HG03469 (cell line): Measurements from ENCODE around the gene CORO1C.

Experiments used
- ATAC-seq: cut with Tn5 transposase; IDR thresholded peaks from one replicate; pipeline ENCODE4 v1.9.1; 2021; ENCODE audit warnings: mild to moderate bottlenecking, moderate library complexity, moderate number of reproducible peaks; ENCODE audit not compliant: unreplicated experiment

Gene CORO1C

DNA sequence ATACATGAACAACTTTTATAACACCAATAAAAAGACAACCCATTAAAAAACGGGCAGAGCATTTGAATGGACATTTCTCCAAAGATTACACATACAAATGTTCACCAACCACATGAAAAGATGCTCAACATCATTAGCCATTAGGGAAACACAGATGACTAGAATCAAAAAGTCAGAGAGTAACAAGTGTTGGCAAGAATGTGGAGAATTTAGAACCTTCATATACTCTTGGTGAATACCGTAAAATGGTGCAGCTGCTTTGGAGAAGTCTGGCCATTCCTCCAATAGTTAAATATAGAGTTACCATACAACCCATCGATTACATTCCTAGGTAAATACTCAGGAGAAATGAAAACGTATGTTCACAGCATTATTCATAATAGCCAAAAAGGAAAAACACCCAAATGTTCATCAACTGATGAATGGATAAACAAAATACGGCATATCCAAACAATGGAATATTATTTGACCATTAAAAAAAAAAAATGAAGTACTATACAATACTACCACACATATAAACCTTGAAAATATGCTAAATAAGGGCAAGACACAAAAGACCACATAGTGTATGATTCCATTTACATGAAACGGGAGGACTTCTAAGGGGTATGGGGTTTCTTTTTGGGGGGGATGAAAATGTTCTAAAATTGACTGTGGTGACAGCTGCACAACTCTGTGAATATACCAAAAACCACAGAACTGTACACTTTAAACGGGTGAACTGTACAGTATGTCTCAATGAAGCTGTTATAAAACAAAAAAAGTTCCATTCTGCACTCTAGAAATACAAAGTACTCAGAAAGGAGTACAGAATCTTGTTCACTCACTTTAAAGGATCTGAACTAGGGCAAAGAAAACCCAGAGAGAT, 3.2 kb downstream of the CORO1C start:
- ATAC-seq = no peak

DNA sequence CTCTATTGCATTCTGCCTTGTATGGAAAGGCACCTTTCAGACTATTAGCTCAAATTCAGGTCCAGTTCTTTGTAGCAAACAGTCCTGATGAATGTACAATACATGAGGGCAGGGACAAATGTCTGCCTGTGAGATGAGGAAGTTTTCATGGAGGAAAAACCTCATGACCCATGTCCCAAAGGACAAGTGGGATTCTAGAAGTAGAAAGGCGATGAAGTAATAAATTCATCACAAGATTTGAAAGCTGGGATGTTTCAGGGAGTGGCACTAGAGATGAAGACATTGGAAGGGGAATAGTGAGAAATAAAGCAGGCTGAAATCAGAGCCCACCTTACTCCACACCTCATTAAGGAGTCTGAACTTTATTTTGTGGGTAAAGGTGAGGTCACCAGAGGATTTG, 4.2 kb downstream of the CORO1C start:
- no peak for ATAC-seq

DNA sequence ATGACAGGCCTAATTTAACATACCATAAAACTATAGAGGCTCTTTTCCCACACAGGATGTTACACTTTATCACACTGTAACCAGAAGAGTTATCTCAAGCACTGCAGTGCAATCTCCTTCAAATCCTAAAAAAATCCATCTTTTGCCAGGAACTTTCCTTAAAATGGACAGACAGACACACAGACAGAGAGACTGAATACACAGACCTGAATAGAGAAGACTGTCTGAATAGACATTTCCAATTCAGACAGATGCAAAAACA, 6.5 kb downstream of the CORO1C start:
- ATAC-seq = no peak

DNA sequence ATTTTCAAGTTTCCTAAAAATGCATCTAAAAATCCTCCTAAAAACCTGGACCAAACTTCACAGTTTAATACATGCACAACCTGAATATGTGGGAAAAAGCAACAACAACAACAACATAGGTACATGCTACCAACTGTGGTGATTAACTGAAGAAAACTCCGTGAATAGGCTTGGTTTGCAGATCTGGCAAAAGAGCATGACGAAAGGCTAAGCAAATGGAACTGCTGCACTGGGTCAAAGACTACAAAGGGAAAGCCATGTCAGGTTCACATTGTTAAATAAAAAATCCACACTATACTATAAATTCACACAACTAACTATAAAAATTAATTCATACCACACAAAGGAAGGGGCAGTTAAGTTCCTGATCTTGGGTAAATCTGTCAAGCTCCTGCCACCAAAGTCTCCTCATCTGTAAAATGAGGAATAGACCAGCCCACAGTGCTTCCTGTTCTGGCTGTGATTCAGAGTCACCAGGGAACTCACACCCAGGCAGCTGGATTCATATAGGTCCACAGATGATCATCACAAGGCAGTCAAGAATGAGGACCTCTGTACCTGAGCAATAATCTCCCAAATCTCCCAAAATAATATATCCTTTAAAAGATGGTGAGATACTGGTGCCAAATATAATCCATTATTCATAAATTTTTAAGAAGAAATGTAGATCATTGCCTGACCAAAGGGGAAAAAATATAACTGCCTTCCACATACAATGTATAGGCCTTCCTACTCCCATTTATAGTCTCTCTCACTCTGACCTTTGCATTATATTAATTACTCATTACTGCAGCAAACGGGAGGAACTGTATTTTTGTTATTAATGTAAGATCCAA, 7.0 kb downstream of the CORO1C start:
- no peak for ATAC-seq

DNA sequence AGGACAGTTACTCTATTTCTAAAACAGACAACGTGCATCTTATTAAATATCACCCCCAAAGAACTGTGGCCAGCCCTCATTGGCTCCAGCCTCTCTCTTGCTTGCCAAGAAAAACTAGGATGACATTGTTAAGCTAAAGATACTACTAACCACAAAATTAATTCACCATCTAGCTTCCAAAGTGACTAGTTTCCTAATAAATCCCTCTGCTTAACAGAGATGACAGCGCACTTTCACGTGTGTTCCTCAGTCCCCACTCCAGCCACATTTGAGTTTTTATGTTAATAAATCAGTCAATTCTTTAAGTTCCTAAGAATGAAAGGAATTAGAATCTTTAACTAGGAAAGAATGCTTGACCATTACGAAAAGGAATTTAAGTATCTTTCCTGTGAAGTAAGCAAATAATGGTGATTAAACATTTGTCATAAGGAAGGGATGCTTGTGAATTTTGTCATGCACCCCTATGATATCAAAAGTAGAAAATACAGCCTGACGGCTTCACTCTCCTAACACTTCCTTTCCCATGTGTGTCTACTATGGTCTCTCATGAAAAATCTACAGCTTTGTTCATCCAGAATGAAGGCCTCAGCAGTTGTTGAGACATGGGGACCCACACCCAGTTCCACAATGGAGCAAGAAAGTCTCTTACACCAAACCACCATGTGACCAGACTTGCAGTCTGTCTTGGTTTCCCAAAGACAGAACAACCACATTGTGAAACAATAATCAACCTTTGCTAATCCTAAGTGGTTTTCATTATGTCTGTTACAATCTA, 8.1 kb downstream of the CORO1C start:
- no peak for ATAC-seq

DNA sequence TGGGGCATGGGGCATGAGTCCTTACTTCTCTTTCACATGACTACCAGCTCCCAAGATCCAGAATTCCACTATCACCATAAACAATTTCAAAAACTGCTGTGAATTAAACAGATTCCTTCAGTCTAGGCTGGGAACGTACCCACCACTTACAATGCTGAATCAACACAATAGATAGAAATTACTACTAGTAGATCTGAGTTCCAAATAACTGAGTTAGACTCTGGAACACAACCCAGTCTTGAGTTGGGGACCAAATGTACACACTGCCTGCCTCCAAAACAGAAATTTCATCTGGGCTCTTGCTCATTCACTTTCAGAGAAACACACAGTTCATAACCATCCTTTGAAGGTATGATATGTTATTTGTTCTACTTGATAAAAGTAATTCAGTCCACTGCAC, 8.9 kb downstream of the CORO1C start:
- no peak for ATAC-seq

DNA sequence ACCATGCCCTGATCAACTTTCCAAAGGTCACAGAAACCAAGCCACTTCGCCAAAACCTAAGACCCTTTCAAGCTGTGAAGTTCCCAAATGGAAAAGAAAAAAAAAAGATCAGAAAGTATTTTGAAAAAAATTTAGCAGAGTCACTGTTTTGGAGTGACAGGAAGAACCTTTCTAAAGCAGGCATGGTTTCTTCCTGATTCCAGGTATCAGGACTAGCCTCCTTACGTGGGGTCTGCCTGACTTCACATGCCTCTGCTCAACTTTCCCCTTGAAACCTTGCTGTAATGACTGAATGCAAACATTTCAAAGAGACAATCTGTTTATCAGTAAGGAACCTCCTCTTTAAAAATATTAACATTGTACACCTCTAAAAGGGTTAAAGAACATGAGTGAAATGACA, 9.5 kb downstream of the CORO1C start:
- ATAC-seq = no peak

DNA sequence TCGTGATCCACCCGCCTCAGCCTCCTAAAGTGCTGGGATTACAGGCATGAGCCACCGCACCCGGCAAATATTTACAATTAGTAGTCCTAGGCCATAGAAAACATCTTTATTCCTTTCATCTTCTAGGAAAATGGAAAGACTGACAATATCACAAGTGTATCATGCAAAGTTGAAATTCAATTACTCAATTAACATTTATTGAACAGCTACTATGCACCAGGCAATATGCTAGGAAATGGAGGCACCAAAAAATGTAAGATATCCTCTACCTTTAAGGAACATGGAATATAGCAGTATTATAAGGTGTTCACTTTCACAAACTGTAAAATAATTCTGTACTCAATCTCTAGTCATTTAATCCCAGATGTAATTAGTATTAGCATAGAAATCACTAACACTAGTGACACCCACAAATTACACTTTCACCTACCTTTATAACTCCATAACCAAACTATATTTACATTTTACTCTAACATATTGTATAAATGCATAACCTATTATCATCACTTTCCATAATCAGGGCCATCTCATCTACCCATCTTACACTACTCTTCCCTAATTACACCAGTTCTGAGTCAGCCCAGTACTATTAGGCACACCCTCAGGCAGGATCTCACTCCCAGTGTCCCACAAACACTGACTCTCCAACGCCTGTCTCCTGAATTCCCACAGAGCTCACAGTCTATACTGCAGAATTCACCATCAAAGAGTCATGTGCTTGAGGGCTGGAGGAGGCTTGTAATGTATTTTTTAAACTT, 10.4 kb downstream of the CORO1C start:
- ATAC-seq = no peak

DNA sequence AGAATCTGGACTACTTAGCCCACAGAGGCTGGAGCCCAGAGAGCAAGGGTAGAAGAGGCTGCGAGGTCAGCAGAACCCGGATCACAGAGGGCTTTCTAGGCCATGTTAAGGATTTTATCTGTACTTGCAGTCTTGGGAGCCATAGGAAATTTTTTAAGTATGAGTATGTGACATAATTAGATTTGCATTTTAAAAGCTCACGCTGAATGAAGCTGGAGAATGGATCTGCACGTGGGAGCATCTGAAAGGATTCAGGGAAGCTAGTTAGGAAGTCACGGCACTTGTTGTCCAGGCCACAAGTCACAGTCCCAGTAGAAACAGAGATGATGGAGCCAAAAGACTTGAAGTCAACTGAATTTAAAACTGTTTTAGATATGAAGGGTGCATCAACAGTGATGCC, 14.1 kb downstream of the CORO1C start:
- no peak for ATAC-seq

DNA sequence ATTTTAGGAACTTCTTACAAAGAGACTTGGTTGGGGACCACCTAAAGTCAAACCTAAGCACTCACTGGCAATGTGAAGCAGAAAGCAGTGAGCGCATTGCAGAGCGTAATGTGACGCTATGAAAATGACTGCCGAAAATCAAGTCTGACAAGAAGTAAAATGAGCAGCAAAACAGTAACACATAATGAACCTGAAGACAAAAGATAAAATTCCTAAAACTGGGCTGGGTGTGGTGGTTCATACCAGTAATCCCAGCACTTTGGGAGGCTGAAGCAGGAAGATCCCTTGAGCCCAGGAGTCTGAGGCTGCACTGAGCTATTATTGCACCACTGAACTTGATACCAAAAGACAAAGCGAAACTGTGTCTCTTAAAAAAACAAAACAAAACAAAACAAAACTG, 16.5 kb downstream of the CORO1C start:
- ATAC-seq = no peak

DNA sequence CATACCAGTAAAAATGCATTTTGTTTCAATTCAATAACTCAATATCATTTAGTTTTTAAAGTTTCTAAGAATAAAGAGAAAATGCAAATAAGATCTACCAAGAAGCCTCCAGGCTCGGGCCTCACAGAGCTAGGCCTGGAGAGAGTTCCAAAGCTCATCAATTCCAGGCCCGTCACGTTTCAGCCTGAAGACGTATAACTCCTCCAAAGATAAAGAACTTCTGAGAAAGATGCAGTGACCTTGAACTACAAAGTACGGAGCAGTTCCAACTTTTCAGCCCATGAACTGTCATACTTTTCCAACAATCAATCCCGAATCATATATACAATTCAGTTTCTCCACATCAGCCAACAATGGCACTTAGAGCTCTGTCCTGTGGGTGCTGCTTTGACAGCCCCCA, 17.8 kb downstream of the CORO1C start:
- ATAC-seq = no peak

DNA sequence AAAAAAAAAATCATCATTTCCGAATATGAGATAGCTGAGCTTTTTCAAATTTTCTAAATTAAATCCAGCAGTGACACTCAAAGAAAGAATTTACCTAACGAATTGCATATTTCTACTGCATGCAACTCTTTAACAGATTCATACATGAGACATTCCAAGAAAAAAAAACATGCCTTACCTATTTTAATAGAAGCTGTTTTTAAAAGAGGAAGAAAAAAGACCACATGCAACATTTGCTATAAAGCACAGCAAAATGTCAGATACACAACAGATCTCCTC, 18.5 kb downstream of the CORO1C start:
- no peak for ATAC-seq

DNA sequence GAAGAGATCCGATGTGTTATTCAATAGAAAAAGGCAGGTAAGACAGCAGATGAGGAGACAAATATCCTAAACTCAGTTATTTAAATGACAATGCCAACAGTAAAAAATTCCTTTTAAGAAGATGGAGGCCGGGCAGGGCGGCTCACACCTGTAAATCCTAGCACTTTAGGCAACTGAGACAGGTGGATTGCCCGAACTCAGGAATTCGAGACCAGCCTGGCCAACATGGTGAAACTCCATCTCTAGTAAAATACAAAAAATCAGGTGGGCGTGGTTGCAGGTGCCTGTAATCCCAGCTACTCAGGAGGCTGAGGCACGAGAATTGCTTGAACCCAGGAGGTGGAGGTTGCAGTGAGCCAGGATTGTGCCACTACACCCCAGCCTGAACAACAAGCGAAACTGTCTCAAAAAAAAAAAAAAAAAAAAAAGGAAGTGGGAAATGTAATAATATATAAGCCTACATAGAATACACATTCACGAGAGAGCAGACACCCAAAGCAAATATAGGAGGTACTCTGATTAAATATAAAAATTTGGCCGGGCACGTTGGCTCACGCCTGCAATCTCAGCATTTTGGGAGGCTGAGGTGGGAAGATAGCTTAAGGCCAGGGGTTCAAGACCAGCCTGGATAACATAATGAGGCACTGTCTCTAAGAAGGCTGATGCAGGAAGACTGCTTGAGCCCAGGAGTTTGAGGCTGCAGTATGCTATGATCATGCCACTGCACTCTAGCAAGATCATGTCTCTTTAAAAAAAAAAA, 19.0 kb downstream of the CORO1C start:
- no peak for ATAC-seq

DNA sequence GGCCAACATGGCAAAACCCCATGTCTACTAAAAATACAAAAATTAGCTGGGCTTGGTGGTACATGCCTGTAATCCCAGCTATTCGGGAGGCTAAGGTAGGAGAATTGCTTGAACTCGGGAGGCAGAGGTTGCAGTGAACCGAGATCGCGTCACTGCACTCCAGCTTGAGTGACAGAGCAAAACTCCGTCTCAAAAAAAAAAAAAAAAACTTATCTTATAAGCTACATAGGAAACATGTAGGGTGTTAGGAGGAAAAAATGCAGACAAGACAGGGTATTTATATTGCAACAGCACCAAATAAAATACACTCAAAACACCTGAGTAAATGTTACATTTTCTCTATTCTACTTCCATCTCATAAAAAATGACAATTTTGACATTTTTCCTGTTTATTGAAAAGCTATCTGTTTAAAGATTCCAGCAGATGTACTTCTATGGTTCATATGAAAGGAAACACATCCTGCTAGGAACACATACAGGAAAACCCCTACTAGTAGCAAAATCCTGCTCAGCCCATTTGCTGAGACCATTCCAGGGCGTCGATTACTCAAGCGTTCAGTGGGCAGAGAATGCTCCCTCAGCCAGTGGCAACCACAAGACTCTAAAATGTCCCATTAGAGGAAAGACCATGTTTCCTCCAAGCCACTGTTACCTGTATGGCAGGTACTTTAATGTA, 19.7 kb downstream of the CORO1C start:
- no peak for ATAC-seq

DNA sequence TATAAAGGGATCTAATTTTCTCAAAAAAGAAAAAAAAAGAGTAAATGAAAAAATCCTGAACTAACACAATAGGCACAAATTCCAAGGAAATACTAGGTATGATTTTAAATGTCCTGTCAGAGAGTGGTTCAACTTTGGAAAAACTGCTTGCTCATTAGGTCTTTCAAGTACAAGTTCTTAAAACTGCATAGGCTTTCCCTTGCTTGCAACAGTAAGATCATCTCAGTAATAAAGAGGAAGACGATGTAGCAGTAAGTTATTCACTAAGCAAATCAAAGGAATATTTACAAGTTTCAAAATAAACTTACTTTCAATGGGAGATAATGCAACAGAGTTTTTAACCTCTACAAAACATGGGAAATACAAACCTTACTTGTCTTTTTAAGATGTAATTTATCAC, 21.6 kb downstream of the CORO1C start:
- ATAC-seq = no peak

DNA sequence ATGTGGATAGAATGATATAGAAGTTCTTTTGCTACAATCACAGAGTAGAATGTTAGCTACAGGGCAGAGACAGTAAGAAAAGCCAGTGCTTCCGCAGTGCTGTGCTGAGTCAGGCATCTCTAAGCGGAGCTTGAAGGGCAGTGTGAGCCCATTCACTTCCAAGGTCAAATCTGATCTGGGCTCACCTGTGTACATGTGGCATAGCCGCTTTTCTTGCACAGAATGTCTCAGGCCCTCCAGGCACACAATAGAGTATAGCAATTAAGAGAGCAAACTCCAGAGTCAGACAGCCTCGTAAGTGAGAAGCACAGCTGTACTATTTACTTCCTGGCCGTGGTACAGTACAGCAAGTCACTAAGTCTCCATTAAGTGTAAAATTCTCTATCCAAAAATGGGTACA, 26.8 kb downstream of the CORO1C start:
- ATAC-seq = no peak

DNA sequence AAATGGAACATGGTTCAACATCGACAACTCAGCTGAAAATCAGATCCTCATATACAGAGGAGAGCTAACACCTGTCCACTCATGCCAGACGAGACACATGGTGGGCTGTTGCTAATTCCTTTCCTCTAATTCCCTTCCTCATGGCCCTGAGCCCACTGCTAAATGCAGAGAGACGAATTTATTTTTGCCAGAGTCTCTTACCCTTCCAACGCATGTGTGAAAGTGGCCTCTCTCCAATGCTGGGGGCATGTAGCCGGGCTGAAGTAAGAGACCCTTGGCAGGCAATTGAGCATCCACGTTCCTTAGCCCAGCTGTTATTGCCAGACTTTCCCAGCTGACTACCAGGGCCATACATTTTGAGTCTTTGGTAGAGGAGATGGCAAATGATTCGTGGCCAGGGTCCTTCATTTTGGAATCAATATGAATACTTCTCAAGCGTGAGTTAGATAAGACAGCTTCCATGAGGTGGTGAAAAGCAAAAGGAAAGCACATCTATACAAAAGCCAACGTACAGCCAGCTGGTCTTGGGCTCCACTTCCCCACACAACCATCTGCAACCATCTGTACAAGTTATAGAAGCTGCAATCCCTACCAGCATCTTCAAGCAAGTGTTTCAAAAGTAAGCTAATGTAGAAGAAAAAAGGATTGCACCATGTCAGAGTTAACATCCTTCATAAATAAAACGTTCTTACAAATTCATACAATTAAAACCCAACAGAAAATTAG, 28.6 kb downstream of the CORO1C start:
- no peak for ATAC-seq

DNA sequence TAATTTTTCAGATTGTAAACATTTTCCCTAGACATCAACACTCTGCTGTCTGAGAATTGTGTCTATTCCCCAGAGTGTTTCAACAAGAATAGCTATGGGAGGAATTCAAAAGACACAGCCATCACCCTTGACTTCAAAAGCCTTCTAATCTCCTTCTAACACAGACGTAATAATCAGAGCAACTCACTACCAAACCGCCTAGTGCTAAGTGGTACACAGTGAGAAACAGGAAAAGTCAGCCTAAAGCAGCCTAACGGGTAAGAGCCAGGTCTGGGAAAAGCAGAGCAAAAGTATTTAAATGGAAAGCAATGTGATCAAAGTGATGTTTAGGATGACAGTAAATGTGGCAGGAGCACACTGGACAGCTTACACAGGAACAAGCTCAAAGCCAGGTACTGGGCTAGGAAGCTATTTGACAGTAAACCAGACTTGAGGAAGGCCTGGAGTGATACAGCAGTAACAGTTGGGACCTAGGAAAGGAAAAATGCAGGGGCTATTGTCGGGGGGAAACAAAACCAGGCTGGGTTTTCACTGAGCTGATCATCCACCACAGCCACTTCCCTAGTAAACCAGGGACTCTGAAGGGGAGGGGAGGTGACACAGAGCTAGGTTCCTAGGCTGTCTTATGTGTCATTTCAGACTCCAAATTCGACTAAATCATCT, 29.4 kb downstream of the CORO1C start:
- no peak for ATAC-seq
